Esophagus muscularis mucosa (tissue), 3 donors: ENCODE data around the gene CLDN22.

Source experiments
- CTCF ChIP-seq, 3 experiments: fragments of 200-600 bp in 2 of 3; fragments of 450-650 bp in 1 of 3; sonication (generic) in 2 of 3; IDR thresholded peaks; one replicate each; pipeline ENCODE4 v1.5.1; 2017 to 2019; ENCODE audit warnings: antibody characterized with exemption in 3 of 3, mild to moderate bottlenecking in 2 of 3, moderate library complexity in 1 of 3
- POLR2AphosphoS5 ChIP-seq, 2 donors: sonication (generic); formaldehyde crosslinking; IDR thresholded peaks; one replicate each; pipeline ENCODE4 v1.6.1; 2017; ENCODE audit warnings: antibody characterized with exemption in 2 of 2

- TF ChIP-seq POLR2AphosphoS5 (IDR thresholded peaks at IDR 0.05) (no peak), CTCF (IDR thresholded peaks at IDR 0.05) (no peak)
Observed at GRCh38 chr4:183364025-183364424, 43.9 kb upstream of the CLDN22 start.
